HCT116 (cell line): ENCODE measurements around the gene AKT1. TPM values are rescaled to one million over a fixed set of nuclear protein-coding genes. Genes with fewer than 3 reads are reported as not detected.

Experiments
- ATAC-seq: fragments of 200-7000 bp; cut with Tn5 transposase; 2 replicates; pipeline ENCODE4 v1.9.1; 2020; ENCODE audit warnings: mild to moderate bottlenecking, moderate library complexity
- BruUV-seq: library from RNA; stranded (reverse); fragments of 400-500 nt; replicated peaks from 2 replicates; lab custom pipeline; 2021; lab: Mats Ljungman, UMichigan
- CTCF ChIA-PET: fragments of 300-600 bp; sonication (Branson Sonifier 250); formaldehyde crosslinking; loops from one replicate; lab custom pipeline; 2021; ENCODE audit warnings: antibody characterized with exemption; lab: Charles Lee
- POLR2A ChIA-PET: fragments of 300-600, 350-600 bp; sonication (Branson Sonifier 250); formaldehyde crosslinking; loops from one replicate; lab custom pipeline; 2021; ENCODE audit warnings: antibody characterized with exemption; lab: Charles Lee
- RAD21 ChIA-PET, 2 experiments: fragments of 300-600 bp; sonication (Branson Sonifier 250); formaldehyde crosslinking; loops; one replicate each; lab custom pipeline; 2023; ENCODE audit warnings: low total read pairs in 2 of 2; ENCODE audit not compliant: uncharacterized antibody in 2 of 2, unreplicated experiment in 2 of 2, low non-redundant PET in 1 of 2; lab: Charles Lee
- DNase-seq: peaks from one replicate; pipeline ENCODE4 v3.0.0-alpha.2; 2010; ENCODE audit warnings: low read depth, low spot score
- H2AFZ ChIP-seq: fragments of 200-600 bp; shearing (Covaris generic), sonication (generic); 2 replicates; pipeline ENCODE4 v1.6.1; 2017; ENCODE audit warnings: low read depth, mixed run types, mixed read lengths, antibody characterized with exemption, low read length; ENCODE audit not compliant: poor library complexity, severe bottlenecking
- H3K27ac ChIP-seq: 2 replicates; pipeline ENCODE4 v1.5.1; 2012; ENCODE audit warnings: low read depth, low read length
- H3K27me3 ChIP-seq: fragments of 200-600 bp; sonication (generic); 2 replicates; pipeline ENCODE4 v1.6.1; 2016; ENCODE audit warnings: mixed run types, low read length, mixed read lengths; ENCODE audit not compliant: insufficient read depth
- H3K36me3 ChIP-seq, 2 experiments: fragments of 200-500 bp in 1 of 2; fragments of 200-600 bp in 1 of 2; sonication (Bioruptor generic) in 1 of 2; sonication (generic) in 1 of 2; 2 replicates each; pipeline versions ENCODE4 v1.5.1 to v1.6.1; 2014 to 2016; ENCODE audit warnings: low read length in 2 of 2, inconsistent platforms in 1 of 2, mixed read lengths in 1 of 2, mixed run types in 1 of 2; ENCODE audit not compliant: insufficient read depth in 2 of 2, control insufficient read depth in 1 of 2
- H3K4me1 ChIP-seq, 2 experiments: fragments of 200-600 bp in 1 of 2; sonication (generic) in 1 of 2; 2 replicates each; pipeline versions ENCODE4 v1.5.1 to v1.6.1; 2012 to 2017; ENCODE audit warnings: low read length in 2 of 2, inconsistent platforms in 1 of 2, mild to moderate bottlenecking in 1 of 2, mixed read lengths in 1 of 2, mixed run types in 1 of 2, moderate library complexity in 1 of 2; ENCODE audit not compliant: insufficient read depth in 2 of 2, control insufficient read depth in 1 of 2
- H3K4me2 ChIP-seq: fragments of 200-600 bp; sonication (generic); 2 replicates; pipeline ENCODE4 v1.6.1; 2017; ENCODE audit warnings: mixed run types, low read length, mixed read lengths
- H3K4me3 ChIP-seq, 2 experiments: fragments of 200-600 bp in 1 of 2; sonication (generic) in 1 of 2; replicated peaks in 1 of 2; 2 replicates each; pipeline ENCODE4 v1.5.1; 2011 to 2016; ENCODE audit warnings: low read length in 2 of 2, control low read depth in 1 of 2, low read depth in 1 of 2, mild to moderate bottlenecking in 1 of 2, mixed read lengths in 1 of 2, mixed run types in 1 of 2
- H3K79me2 ChIP-seq: fragments of 200-600 bp; sonication (generic); 2 replicates; pipeline ENCODE4 v1.6.1; 2017; ENCODE audit warnings: mild to moderate bottlenecking, mixed run types, low read length, moderate library complexity, mixed read lengths; ENCODE audit not compliant: insufficient read depth
- H3K9ac ChIP-seq: fragments of 200-600 bp; sonication (generic); 2 replicates; pipeline ENCODE4 v1.6.1; 2016; ENCODE audit warnings: low read length, mixed read lengths
- H3K9me2 ChIP-seq: fragments of 200-600 bp; sonication (generic), shearing (Covaris generic); 2 replicates; pipeline ENCODE4 v1.6.1; 2017; ENCODE audit warnings: mixed run types, mild to moderate bottlenecking, moderate library complexity; ENCODE audit not compliant: insufficient read depth
- H3K9me3 ChIP-seq, 2 experiments: fragments of 200-500 bp in 1 of 2; fragments of 200-600 bp in 1 of 2; sonication (Bioruptor generic) in 1 of 2; sonication (generic) in 1 of 2; 2 replicates each; pipeline ENCODE4 v1.6.1; 2014 to 2017; ENCODE audit warnings: low read length in 2 of 2, mixed read lengths in 2 of 2, inconsistent platforms in 1 of 2, low read depth in 1 of 2, mild to moderate bottlenecking in 1 of 2, mixed run types in 1 of 2, moderate library complexity in 1 of 2; ENCODE audit not compliant: control insufficient read depth in 1 of 2, insufficient read depth in 1 of 2
- H4K20me1 ChIP-seq: fragments of 200-600 bp; sonication (generic), shearing (Covaris generic); 2 replicates; pipeline ENCODE4 v1.6.1; 2017; ENCODE audit warnings: mixed run types, mild to moderate bottlenecking, moderate library complexity; ENCODE audit not compliant: insufficient read depth
- EGR1 ChIP-seq: IDR thresholded peaks from 2 replicates; pipeline ENCODE4 v1.6.1; 2012; ENCODE audit warnings: low read depth
- ELF1 ChIP-seq: IDR thresholded peaks from 2 replicates; pipeline ENCODE4 v1.6.1; 2012; ENCODE audit warnings: low read depth, borderline replicate concordance
- FOSL1 ChIP-seq: IDR thresholded peaks from 2 replicates; pipeline ENCODE4 v1.6.1; 2012; ENCODE audit warnings: low read depth
- JUND ChIP-seq: IDR thresholded peaks from 2 replicates; pipeline ENCODE4 v1.6.1; 2012
- MAX ChIP-seq: IDR thresholded peaks from 2 replicates; pipeline ENCODE4 v1.6.1; 2012
- POLR2A ChIP-seq: IDR thresholded peaks from 2 replicates; pipeline ENCODE4 v1.7.0; 2011; ENCODE audit warnings: borderline replicate concordance; ENCODE audit not compliant: insufficient read depth, insufficient read length; ENCODE audit errors: extremely low read depth
- POLR2AphosphoS5 ChIP-seq: IDR thresholded peaks from 2 replicates; pipeline ENCODE4 v1.6.1; 2011; ENCODE audit warnings: mild to moderate bottlenecking, low read depth, low read length, moderate library complexity
- SIN3A ChIP-seq: IDR thresholded peaks from 2 replicates; pipeline ENCODE4 v1.6.1; 2012; ENCODE audit warnings: low read depth
- SP1 ChIP-seq: IDR thresholded peaks from 2 replicates; pipeline ENCODE4 v1.6.1; 2012; ENCODE audit warnings: low read depth
- SRF ChIP-seq: IDR thresholded peaks from 2 replicates; pipeline ENCODE4 v1.6.1; 2012; ENCODE audit warnings: low read depth
- TCF7L2 ChIP-seq: IDR thresholded peaks from 2 replicates; pipeline ENCODE4 v1.7.0; 2011; ENCODE audit warnings: borderline replicate concordance, inconsistent platforms; ENCODE audit not compliant: insufficient read depth, insufficient read length; ENCODE audit errors: extremely low read depth
- YY1 ChIP-seq: IDR thresholded peaks from 2 replicates; pipeline ENCODE4 v1.6.1; 2011; ENCODE audit warnings: low read length, low read depth, moderate library complexity, mild to moderate bottlenecking; ENCODE audit not compliant: insufficient replicate concordance; ENCODE audit errors: extremely low read depth
- ZBTB33 ChIP-seq: IDR thresholded peaks from 2 replicates; pipeline ENCODE4 v1.6.1; 2011; ENCODE audit warnings: mild to moderate bottlenecking, low read length, moderate library complexity; ENCODE audit not compliant: insufficient replicate concordance; ENCODE audit errors: extremely low read depth
- ZFX ChIP-seq: fragments of 450-650 bp; IDR thresholded peaks from 2 replicates; pipeline ENCODE4 v1.6.1; 2017
- ZNF274 ChIP-seq: fragments of 200-500 bp; sonication (Bioruptor generic); IDR thresholded peaks from 2 replicates; pipeline ENCODE4 v1.6.1; 2014; ENCODE audit warnings: mild to moderate bottlenecking, low read depth, low read length, inconsistent platforms
- intact Hi-C: fragments of 100-400 bp; cut with micrococcal nuclease; formaldehyde crosslinking; loops from 2 replicates; pipeline ENCODE4 v1.10.0; 2022
- total RNA-seq: library from RNA; stranded (reverse); gene quantifications from one replicate; pipeline ENCODE4 v1.2.1, GENCODE V29; 2021; ENCODE audit not compliant: unreplicated experiment

Gene AKT1
- total RNA-seq, 1 experiment from 2014 or later: 152 TPM

DNA sequence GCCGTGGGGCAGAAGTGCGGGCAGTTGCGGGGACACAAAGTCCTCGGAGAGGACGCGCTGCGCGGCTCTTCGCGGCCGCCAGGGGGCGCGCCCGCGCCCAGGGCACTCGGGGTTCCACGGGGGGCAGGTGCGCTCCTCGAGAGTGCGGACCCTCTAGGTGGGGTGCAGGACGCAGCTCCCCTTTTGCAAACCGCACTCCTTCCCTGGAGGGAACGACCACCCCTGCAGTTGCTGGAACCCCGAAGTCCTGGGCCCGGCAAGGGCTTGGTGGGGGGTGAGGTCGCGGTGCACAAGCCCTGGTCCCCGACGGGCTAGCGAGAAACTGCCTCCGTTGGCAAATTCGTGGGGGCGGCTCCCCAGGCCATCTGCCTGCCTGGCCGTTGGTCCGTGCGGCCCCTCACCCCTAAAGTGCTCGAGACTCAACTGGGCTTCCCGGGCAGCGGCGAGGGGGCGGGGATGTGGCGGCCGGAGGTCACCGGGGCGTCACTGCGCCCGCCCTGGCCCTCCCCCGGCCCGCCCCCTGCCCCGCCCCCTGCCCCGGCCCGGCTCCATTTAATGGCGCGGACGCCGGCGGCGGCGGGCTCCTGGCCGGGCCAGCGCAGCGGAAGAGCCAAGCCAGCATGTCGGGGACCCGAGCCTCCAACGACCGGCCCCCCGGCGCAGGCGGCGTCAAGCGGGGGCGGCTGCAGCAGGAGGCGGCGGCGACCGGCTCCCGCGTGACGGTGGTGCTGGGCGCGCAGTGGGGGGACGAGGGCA, 71.7 kb downstream of the AKT1 start, which contains the start of gene ADSS1 (continued):
- TF ChIP-seq POLR2AphosphoS5: peak; percentile 80

DNA sequence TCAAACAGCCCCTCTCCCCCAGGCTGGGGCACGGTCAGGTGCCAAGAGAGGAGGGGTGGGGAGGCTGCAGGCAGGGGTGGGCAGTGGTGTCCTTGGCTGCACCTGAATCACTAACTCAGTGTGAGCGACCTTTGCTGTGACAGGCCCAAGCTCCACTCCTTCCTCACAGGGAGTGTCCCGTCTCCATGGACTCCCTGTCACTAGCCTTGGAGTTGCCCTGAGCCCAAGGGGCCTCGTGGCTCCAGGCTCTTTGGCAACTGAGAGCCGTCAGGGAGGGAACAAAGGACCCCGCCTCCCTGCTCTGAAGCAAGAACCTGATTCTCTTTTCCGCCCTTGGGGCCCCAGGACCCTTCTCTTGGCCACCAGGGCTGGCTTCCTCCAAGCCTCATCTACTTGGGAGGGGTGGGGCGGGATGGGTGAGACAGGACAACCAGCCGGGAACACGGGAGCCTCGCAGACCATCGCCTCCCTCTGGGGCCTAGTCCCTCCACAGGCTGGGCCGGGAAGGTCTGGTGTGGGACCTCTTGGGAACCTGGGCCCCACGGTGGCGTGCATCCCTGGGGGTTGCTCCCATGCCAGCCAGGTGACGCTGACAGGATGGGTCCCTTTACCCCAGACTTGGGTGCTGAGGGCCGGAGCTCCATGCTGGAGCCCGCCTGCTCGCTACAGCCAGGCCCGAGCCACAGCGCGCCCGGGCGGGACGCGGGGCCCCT, 72.5 kb downstream of the AKT1 start:
- RAD21 ChIA-PET: no interaction called here
- Histone ChIP-seq H3K9me2 (no peaks in the 10 kb centered on the region), H4K20me1 (no peaks in the 10 kb centered on the region), H3K9ac (no peak overlapping the region), H3K36me3 (peaks cover 0 to 8% of the 10 kb centered on the region in 2 experiments; a peak in 1 of 4 replicates), H3K27me3 (no peaks in the 10 kb centered on the region), H3K4me3 (peak overlapping the region in 1 of 2 experiments; percentile 76; a peak in 2 of 4 replicates), H3K79me2 (no peaks in the 10 kb centered on the region), H3K4me1 (peaks cover 13 to 24% of the 10 kb centered on the region in 2 experiments), H3K27ac (peak overlapping the region; percentile 69; the same call in 1 of the 2 replicates), H2AFZ (no peak overlapping the region), H3K4me2 (peak overlapping the region; percentile 98), H3K9me3 (no peaks in the 10 kb centered on the region)
- intact Hi-C loops: no loop called here
- CTCF ChIA-PET: interaction anchor here (1.6 kb wide), 1 partner anchor 14 kb away, joined by 5 read pairs; no protein-coding TSS in a partner anchor
- BruUV-seq: no TSS peak
- ATAC-seq: peak; percentile 10
- POLR2A ChIA-PET: no interaction called here
- TF ChIP-seq POLR2AphosphoS5: no peak
- TF ChIP-seq JUND: no peak
- TF ChIP-seq MAX: no peak
- no peak for TF ChIP-seq SRF
- no peak for TF ChIP-seq SIN3A
- no peak for TF ChIP-seq ZNF274
- no peak for TF ChIP-seq EGR1
- no peak for TF ChIP-seq POLR2A
- TF ChIP-seq ZFX: no peak
- no peak for TF ChIP-seq SP1
- no peak for TF ChIP-seq FOSL1
- TF ChIP-seq ZBTB33: no peak
- no peak for TF ChIP-seq ELF1
- no peak for TF ChIP-seq YY1
- no peak for TF ChIP-seq TCF7L2
- DNase-seq: no peak
